Inflammatory macrophage (primary cell): ENCODE measurements around the gene ORC1.
A peak's percentile ranks its signal among the peaks of the same experiment; 100 is the strongest.
"Not testable (repeated sequence)": the region's sequence is repeated elsewhere in the genome, so short reads cannot be mapped to it uniquely, and the experiment has no call there.

ENCODE experiments used
- DNase-seq, 2 donors: peaks; one replicate each; pipeline ENCODE4 v3.0.0-alpha.2; 2020 to 2022

ORC1 gene

DNA sequence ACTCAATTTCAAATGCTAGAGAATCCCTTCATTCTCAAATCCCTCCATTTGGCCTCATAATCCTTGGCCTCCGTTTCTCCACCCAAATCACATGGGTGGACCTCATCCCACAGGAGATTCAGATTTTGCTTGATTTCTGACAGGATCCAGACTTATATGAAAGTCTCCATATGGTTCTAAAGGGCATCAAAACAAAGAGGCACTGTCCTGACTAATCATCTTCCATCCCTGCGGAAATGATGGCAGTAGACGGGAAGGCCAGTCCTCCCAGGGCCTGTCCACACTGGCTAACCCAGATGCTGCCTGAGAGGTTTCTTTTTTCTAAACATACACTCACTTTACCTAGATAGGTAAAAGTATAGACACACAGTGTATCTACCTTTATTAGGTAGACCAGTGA is 18.8 kb downstream of the ORC1 start:
- DNase-seq: no peak

DNA sequence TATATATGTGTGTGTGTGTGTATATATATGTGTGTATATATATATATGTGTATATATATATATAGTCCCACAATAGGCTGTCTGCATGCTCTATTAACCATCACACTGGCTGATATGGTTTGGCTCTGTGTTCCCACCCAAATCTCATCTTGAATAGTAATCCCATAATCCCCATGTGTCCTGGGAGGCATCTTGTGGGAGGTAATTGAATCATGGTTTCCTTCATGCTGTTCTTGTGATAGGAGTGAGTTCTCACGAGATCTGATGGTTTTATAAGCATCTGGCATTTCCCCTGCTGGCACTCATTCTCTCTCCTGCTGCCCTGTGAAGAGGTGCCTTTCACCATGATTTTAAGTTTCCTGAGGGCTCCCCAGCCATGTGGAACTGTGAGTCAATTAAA is 34.4 kb downstream of the ORC1 start:
- not testable (repeated sequence) for DNase-seq

DNA sequence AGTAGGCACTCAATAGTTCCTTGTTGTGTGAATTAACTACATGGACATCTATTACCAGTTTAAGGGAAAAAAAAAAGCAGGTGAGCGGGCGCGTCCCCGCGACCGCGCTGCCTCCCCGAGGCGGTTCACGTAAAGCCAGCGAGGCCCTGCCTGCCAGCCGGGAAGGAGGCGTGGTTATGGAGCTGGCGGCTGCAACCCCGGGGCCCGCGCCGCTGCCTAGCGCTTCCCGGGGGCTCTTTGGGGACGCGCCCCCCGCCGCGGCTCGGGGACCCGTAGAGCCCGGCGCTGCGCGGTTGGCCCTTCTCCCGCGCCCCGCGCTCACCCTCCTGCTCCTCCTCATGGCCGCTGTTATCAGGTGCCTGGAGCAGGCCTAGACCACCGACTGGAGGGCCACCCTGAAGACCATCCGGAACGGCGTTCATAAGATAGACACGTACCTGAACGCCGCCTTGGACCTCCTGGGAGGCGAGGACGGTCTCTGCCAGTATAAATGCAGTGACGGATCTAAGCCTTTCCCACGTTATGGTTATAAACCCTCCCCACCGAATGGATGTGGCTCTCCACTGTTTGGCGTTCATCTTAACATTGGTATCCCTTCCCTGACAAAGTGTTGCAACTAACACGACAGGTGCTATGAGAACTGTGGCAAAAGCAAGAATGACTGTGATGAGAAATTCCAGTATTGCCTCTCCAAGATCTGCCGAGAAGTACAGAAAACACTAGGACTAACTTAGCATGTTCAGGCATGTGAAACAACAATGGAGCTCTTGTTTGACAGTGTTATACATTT is 35.6 kb downstream of the ORC1 start:
- DNase-seq: peak in 1 of 2 donors; percentile 30

DNA sequence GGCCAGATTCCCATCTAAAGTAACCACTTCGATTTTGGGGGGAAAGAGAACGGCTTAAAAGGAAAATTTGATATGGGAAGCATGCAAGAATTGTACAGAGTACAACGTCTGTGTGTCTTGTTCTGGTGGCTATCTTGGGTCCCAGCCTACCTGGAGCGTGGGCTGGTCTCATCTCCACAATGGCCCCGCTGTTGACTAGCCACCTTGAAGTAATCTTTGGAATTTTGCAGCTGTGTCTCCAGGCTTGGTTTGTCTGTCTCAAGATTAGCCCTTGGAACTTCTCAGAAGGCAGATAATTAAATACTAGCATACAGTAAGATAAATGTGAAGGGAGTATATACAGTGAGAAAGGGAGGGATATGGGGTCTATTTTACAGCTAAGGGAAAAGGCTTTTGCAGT is 37.0 kb downstream of the ORC1 start:
- no peak for DNase-seq

DNA sequence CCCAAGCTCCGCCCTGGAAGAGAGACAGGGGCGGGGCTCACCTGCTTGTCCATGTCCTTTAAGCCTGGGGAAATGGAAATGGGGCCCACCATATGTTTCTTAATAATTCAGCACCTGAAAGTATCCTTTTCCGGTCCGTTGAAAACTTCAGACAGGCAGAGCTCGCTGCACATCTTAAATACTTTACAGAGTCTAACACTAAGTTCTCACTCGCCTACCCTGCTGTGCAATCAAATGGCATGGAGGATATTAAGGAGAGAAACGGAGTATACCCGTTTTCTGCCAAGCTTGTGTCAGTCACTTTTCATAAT is 37.8 kb downstream of the ORC1 start:
- DNase-seq: no peak

DNA sequence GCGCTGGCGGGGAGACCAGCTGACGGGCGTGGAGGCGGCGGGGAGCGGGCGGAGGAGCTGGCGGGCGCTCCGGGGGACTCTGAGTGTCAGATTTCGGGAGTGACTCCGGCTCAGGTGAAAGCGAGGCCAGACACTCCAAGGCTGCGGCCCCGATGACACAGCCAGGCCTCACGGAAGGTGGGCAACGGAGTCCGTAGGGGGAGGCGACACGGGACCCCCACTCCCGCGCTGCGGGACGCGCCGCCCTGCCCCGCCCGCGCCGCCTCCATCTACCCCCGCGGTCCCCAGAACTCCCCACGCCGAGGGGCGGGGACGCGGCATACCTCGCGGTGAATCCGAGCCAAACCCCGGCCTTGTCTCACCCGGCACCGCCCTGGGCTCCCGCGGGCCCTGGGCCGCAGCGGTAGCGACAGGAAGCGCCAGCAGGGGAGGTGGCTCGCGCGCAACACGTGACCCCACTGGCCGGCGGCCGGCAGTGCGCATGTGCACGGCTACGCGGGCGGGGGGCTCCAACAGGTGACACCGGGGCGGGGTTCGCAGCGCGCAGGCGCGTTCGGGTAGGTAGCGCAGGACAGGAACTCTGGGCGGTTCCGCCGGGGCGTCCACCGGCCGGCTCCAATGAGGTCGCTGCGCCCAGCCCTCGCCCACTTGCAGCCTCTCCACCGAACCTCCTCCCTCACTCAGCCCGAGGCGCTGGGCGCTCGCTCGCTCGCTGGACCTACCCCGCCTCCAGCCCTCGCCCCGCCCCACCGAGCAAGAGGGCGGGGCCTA is 38.3 kb downstream of the ORC1 start, which contains the start of gene CC2D1B:
Gene CC2D1B (minus strand): TSS at position 460 of the 771 bp plus-strand sequence. CDS start 1,585 bp downstream, outside the sequence.
- DNase-seq: peak; percentile 98 to 99

DNA sequence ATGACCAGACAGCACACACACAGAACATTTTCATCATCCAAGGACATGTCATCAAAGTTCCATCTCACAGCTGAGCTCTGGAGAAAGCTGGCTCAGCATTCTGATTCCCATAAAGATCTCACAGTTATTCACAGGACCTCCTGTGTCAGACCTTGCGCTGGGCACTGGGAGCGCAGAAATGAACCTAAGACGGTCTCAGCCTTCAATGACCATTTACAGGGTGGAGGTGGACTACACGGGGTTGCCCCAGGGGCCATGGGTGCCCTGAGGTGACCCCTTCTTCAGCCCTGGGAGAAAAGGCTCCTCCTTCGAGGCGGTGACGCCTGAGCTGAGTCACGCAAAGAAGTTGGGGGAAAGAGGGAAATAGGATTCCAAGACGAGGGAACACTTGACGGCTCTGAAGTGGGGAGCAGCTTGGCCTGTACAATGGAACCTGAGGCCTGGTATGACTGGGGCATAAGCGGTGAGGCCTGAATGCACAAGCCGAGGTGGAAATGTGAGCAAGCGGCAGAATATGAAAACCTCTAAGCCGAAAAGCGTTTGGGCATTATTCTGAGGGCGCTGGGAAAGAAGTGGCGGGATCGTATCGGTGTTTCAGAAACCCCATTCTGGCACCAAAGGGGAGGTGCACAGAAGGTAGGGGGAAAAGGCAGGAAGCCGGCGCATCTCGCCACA is 39.0 kb downstream of the ORC1 start:
- peak; percentile 60 to 71 for DNase-seq

DNA sequence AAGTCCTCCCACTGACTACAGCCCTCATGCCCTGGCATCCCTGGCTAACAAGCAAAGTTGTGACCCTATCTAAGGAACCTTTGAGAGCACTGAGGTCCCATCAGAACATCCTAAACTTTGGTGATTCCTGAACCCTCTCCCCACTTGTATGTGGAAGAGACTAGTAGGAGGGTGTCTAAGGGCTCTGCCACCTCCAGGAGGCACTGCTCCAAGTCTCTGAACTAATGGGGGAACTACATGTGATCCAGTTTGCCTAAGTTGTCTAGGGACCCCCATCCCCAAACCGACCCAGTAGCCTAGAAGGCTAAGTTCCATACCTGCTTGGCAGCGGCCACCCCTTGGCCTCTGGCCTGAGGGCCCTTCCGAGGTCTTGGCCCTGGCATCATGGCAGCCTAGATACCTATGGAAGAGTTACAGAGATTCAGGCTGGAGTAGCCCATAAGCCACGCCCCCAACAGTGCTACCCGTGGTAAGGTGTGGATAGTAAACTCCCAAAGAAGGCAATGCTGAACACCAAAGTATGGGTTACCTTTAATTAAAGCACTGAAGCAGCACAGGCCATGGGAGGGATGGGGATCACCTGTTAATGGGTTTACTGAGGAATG is 39.9 kb downstream of the ORC1 start:
- DNase-seq: no peak

DNA sequence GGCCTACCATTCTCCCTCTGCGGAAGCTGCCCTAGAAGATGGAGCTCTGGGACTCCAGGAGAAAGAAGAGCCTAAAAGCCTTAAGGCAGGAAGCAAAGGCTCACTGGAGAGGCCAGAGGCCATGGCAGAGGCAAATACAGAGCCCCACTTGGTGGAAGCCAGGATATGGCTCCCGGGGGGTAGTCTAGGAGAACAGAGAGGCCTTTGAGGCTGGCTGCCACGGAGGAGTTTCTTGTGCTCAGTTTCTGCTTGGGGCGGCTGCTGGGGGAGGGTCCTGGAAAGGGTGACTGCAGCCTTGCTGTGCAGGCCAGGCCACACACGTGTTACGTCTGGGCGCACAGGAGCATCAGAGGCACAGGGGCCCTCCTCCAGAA is 43.6 kb downstream of the ORC1 start:
- DNase-seq: no peak

DNA sequence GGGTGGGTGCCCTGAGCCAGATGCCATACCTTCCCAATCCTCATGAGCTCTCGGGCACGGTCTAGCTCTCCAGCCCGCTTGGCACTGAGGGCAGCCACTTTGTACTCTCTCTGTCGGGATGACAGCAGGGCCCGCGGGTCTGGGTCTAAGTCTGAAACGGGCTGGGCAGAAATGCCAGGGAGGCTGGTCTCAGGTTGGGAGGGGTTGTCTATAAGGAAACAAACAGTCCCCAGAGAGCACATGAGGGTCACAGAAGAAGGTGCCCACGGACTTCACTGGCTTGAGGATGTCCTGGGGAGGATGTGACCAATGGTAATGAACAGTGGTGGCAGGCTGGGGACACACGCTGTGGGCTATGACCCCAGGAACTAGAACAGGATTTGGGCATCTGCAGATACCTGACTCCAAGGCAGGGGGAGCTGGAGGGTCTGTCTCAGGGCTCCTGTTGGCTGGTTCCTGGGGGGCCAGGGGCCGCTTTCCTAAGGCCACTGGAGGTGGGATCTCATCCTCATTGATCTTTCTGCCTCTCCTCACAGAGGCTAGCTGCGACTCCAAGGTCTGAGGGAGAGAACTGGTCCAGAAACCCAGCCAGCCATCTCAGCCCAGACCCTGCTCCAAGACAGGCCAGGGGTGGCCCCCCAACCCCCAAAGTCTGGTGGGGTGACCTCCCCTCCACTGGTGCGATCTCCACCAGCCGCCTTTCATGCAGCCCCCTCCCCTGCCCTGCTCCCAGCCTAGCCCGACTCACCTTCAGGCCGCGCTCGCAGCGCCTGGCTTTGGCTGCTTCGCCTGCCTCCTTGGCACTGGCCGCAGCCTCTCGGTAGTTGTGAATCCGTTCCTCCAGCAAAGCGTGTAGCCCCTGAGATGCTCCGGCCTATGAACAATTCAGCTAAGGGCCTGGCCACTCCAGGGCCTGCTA is 44.3 kb downstream of the ORC1 start:
- DNase-seq: no peak

DNA sequence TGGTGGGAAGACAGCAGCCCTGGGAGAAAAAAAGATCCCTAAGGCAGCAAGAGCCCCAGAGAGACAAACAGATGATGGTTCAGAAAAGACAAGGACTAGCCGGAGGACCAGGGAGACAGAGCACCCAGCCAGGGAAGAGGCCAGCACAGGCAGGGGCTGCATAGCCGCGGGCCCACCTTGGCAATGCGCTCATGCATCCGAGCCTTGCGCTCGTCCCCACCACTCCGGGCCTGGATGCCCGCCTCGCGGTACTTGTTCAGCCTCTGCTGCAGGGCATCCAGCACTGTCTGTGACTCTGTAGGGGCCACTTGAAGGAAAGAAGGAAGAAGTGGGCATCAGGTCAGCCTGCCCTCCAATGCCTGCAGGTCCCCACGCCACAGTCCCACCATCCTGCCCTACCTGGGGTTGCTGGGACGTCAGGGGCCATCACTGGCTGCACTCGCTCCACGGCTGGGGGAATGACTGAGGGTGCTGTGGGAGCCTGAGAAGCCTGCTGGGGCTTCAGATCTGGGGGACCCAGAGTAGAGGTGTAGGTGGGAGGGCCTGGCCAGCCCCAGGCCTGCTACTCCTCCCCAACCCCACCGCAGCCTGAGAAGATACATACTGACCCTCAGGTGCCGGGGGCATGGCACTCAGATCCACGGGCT is 45.2 kb downstream of the ORC1 start:
- no peak for DNase-seq

DNA sequence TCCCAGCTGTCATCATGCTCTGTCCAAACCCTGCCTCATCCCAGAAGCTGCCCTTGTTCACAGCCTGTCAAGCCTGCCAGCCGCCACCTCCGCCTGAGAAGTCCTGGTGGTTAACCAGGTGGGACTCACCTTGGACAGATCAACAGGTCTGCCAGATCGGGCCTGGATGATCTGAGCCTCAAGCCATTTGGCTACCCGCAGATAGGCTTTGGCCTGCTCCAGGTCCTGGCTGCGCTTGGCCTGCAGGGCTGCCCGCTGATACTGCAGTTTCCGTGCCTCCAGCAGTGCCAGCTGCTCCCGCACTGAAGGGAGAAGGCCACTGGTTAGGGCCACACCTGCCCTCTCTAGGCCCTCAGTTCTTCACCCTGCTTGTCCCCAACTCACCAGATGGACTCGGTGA is 46.8 kb downstream of the ORC1 start:
- no peak for DNase-seq

DNA sequence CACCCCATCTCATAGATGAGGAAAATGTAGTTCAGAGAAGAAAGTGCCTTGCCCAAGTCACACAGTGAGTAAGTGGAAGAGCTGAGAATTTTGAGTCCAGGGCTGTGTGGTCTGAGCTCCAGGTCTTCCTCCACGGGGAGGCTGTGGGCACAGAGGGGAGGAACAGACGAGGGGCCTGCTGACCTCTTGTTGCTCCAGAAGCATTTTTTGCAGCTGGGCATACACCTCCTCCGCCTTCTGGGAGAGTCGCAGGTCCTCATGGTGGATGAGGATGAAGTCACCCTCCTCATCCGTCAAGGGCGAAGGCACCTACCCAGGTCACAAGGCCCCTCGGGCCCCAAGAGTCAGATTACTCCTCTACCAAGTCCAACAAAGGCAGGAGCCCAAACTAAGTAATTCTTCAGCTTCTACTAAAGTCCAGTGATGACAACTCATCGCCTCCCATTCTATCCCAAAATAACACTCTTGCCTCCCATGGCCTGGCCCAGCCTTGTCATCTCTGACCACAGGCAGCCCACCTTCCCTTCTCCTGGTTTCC is 47.3 kb downstream of the ORC1 start:
- DNase-seq: no peak

DNA sequence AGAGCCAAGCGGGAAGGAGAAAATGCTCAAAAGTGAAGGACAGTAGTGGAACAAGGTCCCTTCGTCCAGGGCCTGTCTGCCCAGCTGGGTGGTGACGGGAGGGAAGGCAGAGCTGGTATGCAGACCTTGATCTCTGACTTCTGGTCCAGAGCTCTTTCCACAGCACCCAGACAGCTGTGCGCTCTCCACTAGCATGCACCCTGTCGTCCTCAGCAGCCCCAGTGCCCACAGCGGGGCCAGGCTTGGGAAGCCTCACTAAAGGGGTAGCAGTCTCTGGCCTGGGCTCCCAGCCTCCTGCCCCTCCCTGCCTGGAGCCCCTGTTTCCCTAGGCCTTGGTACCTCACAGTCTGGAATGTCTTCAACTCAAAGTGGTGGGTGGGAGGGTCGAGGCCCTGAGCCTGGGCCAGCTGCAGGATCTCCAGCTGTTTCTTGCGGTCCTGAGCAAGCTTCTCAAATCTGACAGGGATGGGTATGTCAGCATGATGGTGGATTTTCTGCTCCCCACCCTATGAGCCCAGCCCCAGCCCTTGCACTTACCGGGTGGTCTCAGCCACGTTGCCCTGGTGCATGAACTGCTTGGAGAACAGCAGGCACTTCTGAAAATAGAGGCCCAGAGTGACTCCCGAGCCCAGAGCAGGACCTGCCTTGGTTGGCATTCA is 48.2 kb downstream of the ORC1 start:
- DNase-seq: no peak

DNA sequence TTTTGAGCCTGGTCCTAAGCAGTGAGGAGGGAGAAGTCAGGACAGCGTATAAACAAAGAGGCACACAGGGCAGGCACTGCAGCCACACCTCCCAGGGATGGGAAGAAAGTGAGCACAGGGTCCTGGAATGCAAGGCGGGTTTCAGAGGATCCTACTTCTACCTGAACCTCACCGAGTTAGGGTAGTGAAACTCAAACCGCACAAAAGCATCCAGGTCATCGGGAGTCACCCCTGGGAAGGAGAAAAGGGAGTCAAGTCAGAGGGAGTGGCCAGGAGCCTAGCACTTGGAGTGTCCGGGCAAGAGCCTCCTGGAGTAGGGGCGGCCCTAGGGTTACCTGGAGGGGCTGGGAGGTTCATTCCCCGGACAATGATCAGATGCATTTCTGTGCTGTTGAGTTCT is 48.8 kb downstream of the ORC1 start:
- DNase-seq: no peak

DNA sequence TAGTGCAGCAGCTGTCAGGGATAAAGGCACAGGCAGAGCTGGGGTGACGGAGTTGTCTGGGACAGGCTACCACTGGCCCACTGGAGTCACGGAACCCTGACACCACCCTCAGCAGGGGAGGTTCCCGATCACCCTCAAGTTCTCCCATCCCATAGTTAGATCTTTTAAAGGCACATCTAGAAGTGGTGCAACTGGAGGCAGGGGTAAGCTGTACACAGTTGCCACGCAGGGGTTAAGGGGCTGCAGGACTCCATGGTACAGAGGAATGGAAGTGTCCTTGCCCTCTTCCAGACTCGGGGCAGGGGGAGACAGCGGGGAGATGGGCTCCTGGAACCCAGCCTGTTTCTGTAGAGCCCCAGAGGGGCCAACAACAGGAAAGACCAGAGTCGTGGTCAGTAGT is 51.5 kb downstream of the ORC1 start:
- DNase-seq: no peak

DNA sequence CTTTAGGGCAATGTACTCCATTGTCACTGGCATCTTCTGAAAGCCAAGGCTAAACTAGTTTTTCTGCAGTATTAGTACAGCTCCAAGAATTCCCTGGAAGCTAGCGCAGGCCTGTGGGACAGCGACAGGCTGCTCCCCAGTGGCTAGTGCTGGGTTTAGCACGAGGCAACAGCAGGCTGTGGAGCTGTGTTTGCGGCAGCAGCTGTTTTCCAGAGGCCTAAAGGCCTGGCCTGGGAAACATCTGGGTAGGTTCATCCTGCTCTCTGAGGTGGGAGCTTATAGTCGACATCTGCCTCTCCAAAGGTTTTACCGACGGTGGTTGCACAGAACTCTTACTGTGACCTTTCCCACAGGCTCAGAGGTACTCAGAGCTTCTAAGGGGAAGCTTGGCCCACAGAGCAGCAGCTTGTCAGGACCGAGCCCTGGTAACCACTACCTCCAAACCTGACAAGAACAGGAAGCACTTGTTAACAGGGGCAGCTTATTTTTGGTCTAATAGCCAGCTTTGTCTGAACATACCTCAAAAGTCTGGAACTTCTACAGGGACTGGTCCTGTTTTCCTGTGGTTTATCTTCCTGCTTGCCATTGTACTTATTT is 55.4 kb downstream of the ORC1 start:
- peak in 1 of 2 donors; percentile 8 for DNase-seq

DNA sequence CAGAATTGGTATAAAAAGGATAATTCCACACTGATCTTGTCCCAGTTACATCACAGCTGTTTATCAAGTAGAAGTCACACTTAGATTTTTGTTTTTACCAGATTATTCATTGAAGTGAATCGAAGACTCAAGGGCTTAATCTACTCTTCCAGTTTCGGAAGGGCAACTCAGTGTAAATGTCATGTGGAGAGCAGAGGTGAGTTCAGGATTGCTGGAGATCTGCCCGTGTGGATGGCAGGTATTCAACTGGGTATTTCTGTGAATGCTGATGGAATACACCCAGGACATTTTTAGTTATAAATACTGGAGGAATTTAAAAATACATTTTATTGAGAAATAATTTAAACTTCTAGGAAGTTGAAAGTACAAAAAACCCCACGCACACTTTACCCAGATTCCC is 57.6 kb downstream of the ORC1 start:
- no peak for DNase-seq

DNA sequence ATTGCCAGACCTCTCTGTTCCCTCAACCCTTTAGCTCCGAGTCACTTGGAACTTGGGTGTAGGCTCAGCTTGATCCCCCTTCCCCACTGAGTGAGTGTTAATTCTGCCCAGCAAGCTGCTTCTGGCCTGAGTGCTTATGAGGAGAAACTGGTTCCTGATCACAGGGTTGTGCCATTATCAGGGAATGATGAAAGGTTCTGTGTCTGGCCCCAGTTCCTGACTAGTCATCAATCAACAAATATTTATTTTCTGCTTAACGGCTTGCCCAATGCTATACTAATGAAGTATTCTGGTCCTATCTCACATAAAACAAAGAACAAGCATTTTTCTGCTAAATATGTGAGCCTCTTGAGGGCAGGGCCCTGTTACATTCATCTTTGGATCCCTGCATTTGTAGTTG is 59.0 kb downstream of the ORC1 start:
- DNase-seq: no peak

DNA sequence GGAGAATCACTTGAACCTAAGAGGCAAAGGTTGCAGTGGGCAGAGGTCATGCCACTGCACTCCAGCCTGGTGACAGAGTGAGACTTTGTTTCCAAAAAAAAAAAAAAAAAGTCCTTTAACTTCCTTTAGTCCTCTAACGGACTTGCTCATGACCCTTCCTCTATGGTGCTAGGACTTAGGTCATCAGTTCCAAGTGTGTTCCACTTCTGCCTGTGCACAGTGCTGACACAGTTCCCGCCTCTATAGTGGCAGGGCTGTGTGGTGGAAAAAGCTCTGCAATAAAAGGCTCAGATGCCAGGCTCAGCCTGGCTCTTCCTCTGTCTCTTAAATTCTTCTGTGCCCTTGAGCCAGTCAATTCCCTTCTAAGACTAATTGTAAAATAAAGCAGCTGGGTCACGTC is 60.2 kb downstream of the ORC1 start:
- DNase-seq: peak; percentile 44
